CD14-positive monocyte (primary cell): ENCODE data around the gene ADAMTSL2. TPM values are rescaled to one million over a fixed set of nuclear protein-coding genes. Genes with fewer than 3 reads are reported as not detected.

ENCODE experiments used
- DNase-seq, 3 donors: peaks; one replicate each; pipeline ENCODE4 v3.0.0-alpha.2; 2011 to 2022
- H2AFZ ChIP-seq: 2 replicates; pipeline ENCODE4 v1.6.0; 2012; ENCODE audit warnings: mild to moderate bottlenecking, low read depth, low read length, inconsistent platforms; ENCODE audit not compliant: insufficient read depth, poor library complexity, severe bottlenecking
- H3K27ac ChIP-seq, 2 donors: 1 replicate in 1 of 2; 2 replicates in 1 of 2; pipeline ENCODE4 v1.5.1; 2012 to 2013; ENCODE audit warnings: low read length in 2 of 2, control low read depth in 1 of 2, inconsistent platforms in 1 of 2, low read depth in 1 of 2, mild to moderate bottlenecking in 1 of 2
- H3K27me3 ChIP-seq, 2 donors: one replicate each; pipeline versions ENCODE4 v1.6.0 to v1.6.1; 2011 to 2013; ENCODE audit warnings: low read length in 2 of 2; ENCODE audit not compliant: control insufficient read depth in 2 of 2, insufficient read depth in 2 of 2
- H3K36me3 ChIP-seq, 2 donors: replicated peaks in 1 of 2; 1 replicate in 1 of 2; 2 replicates in 1 of 2; pipeline versions ENCODE4 v1.5.1 to v1.6.1; 2012 to 2013; ENCODE audit warnings: low read length in 2 of 2, control low read depth in 1 of 2, inconsistent platforms in 1 of 2, mild to moderate bottlenecking in 1 of 2; ENCODE audit not compliant: insufficient read depth in 2 of 2, control insufficient read depth in 1 of 2
- H3K4me1 ChIP-seq, 2 donors: 1 replicate in 1 of 2; 2 replicates in 1 of 2; pipeline versions ENCODE4 v1.5.1 to v1.6.1; 2012 to 2013; ENCODE audit warnings: low read length in 2 of 2, control low read depth in 1 of 2, inconsistent platforms in 1 of 2, mild to moderate bottlenecking in 1 of 2, moderate library complexity in 1 of 2; ENCODE audit not compliant: insufficient read depth in 2 of 2, control insufficient read depth in 1 of 2
- H3K4me2 ChIP-seq: replicated peaks from 2 replicates; pipeline ENCODE3; 2012; ENCODE audit warnings: low read length, moderate library complexity, mild to moderate bottlenecking; ENCODE audit not compliant: poor library complexity, severe bottlenecking; ENCODE audit errors: extremely low read depth
- H3K4me3 ChIP-seq, 3 experiments: fragments of 200-600 bp in 1 of 3; sonication (generic) in 1 of 3; replicated peaks in 1 of 3; 1 replicate in 2 of 3; 2 replicates in 1 of 3; pipeline ENCODE4 v1.5.1; 2011 to 2013; ENCODE audit warnings: low read length in 3 of 3, mild to moderate bottlenecking in 3 of 3, control low read depth in 2 of 3, low read depth in 2 of 3, inconsistent platforms in 1 of 3, moderate library complexity in 1 of 3
- H3K79me2 ChIP-seq: 2 replicates; pipeline ENCODE4 v1.6.0; 2012; ENCODE audit warnings: mild to moderate bottlenecking, control low read depth, inconsistent platforms, low read length, moderate library complexity; ENCODE audit not compliant: insufficient read depth
- H3K9ac ChIP-seq: 2 replicates; pipeline ENCODE4 v1.6.0; 2017; ENCODE audit warnings: low read length, mild to moderate bottlenecking; ENCODE audit not compliant: insufficient read depth, poor library complexity, severe bottlenecking
- H3K9me3 ChIP-seq, 2 donors: replicated peaks in 1 of 2; 1 replicate in 1 of 2; 2 replicates in 1 of 2; pipeline versions ENCODE4 v1.5.1 to v1.6.1; 2012 to 2013; ENCODE audit warnings: low read length in 2 of 2, control low read depth in 1 of 2; ENCODE audit not compliant: control insufficient read depth in 1 of 2, insufficient read depth in 1 of 2
- H4K20me1 ChIP-seq: 2 replicates; pipeline ENCODE4 v1.6.0; 2012; ENCODE audit warnings: mild to moderate bottlenecking, low read length, control low read depth, moderate library complexity; ENCODE audit not compliant: insufficient read depth
- H3K27ac Mint-ChIP-seq, 7 donors: one replicate each; pipeline ENCODE4 v1.8.0; 2020; ENCODE audit warnings: mild to moderate bottlenecking in 7 of 7, mixed read lengths in 7 of 7, moderate library complexity in 6 of 7, inconsistent platforms in 2 of 7
- H3K27me3 Mint-ChIP-seq, 3 donors: one replicate each; pipeline ENCODE4 v1.8.0; 2021 to 2022; ENCODE audit warnings: low read depth in 3 of 3, mild to moderate bottlenecking in 3 of 3, mixed read lengths in 3 of 3, moderate library complexity in 3 of 3, inconsistent platforms in 1 of 3
- H3K36me3 Mint-ChIP-seq, 2 donors: one replicate each; pipeline ENCODE4 v1.8.0; 2020; ENCODE audit warnings: mixed read lengths in 2 of 2, inconsistent platforms in 1 of 2, mild to moderate bottlenecking in 1 of 2
- H3K4me1 Mint-ChIP-seq: one replicate; pipeline ENCODE4 v1.8.0; 2020; ENCODE audit warnings: mild to moderate bottlenecking, mixed read lengths
- H3K4me3 Mint-ChIP-seq, 2 donors: one replicate each; pipeline ENCODE4 v1.8.0; 2020; ENCODE audit warnings: mild to moderate bottlenecking in 2 of 2, mixed read lengths in 2 of 2, moderate library complexity in 1 of 2
- H3K9me3 Mint-ChIP-seq, 7 donors: one replicate each; pipeline ENCODE4 v1.8.0; 2020 to 2022; ENCODE audit warnings: mixed read lengths in 7 of 7, mild to moderate bottlenecking in 6 of 7, moderate library complexity in 6 of 7, inconsistent platforms in 2 of 7
- CTCF ChIP-seq: fragments of 200-600 bp; IDR thresholded peaks from one replicate; pipeline ENCODE4 v1.8.0; 2022; ENCODE audit warnings: antibody characterized with exemption, mild to moderate bottlenecking
- WGBS: methylation state at CpG from one replicate; pipeline ENCODE4 v1.1.5; 2013; ENCODE audit warnings: missing lambda C conversion rate; ENCODE audit not compliant: insufficient coverage; 5-methylcytosine and 5-hydroxymethylcytosine counted together
- intact Hi-C, 2 donors: fragments of 100-400 bp; cut with micrococcal nuclease; formaldehyde crosslinking; loops; one replicate each; pipeline versions ENCODE4 v1.15.0 to v1.15.1; 2023
- polyA plus RNA-seq, 3 donors: library from polyadenylated mRNA; depleted of rRNA in 1 of 3; unstranded in 2 of 3; stranded (reverse) in 1 of 3; fragments of 300-500 nt in 2 of 3; fragments of >200 nt in 1 of 3; fragmentation: Illumina TruSeq in 2 of 3; gene quantifications; 1 replicate in 2 of 3; 2 replicates in 1 of 3; pipeline ENCODE4 v1.2.3, GENCODE V29; 2012 to 2021

The ADAMTSL2 gene
- polyA plus RNA-seq, 3 donors: 0.08 TPM; not detected in 2

- DNase-seq: no peak
- Histone ChIP-seq H3K79me2 (no peaks in the 10 kb centered on the region), H3K27ac (no peak overlapping the region), H4K20me1 (no peaks in the 10 kb centered on the region), H3K36me3 (no peaks in the 10 kb centered on the region), H3K9ac (no peak overlapping the region), H3K9me3 (no peaks in the 10 kb centered on the region), H2AFZ (no peak overlapping the region), H3K4me2 (no peak overlapping the region), H3K27me3 (no peaks in the 10 kb centered on the region), H3K4me3 (no peak overlapping the region), H3K4me1 (no peaks in the 10 kb centered on the region)
- intact Hi-C loops: no loop called here
- Mint-ChIP-seq H3K27ac (no peak overlapping the region), H3K27me3 (peaks cover 0 to 3% (median 0%) of the 10 kb centered on the region in 3 donors), H3K4me1 (no peaks in the 10 kb centered on the region), H3K36me3 (no peaks in the 10 kb centered on the region), H3K4me3 (no peak overlapping the region), H3K9me3 (no peaks in the 10 kb centered on the region)
- 94% methylated on average over 10 of the region's 10 CpGs for WGBS
- no peak for TF ChIP-seq CTCF
Observed at GRCh38 chr9:133515240-133515610, 19.3 kb upstream of the ADAMTSL2 start.

GRCh38 chr9:133515615-133516255 is 18.8 kb upstream of the ADAMTSL2 start:
- H3K4me3 ChIP-seq: no peak overlapping the region
- H3K4me3 Mint-ChIP-seq: no peak overlapping the region
- H2AFZ ChIP-seq: no peak overlapping the region
- H3K4me2 ChIP-seq: no peak overlapping the region
- no peak overlapping the region for H3K27ac ChIP-seq
- no peak overlapping the region for H3K9ac ChIP-seq
- peaks cover 0 to 1% (median 0%) of the 10 kb centered on the region in 3 donors for H3K27me3 Mint-ChIP-seq
- no peaks in the 10 kb centered on the region for H4K20me1 ChIP-seq
- no peaks in the 10 kb centered on the region for H3K27me3 ChIP-seq
- H3K9me3 Mint-ChIP-seq: no peaks in the 10 kb centered on the region
- intact Hi-C loops: no loop called here
- no peaks in the 10 kb centered on the region for H3K36me3 ChIP-seq
- no peak for TF ChIP-seq CTCF
- WGBS: 91% methylated on average over 16 of the region's 17 CpGs
- no peak overlapping the region for H3K27ac Mint-ChIP-seq
- no peaks in the 10 kb centered on the region for H3K4me1 ChIP-seq
- H3K79me2 ChIP-seq: no peaks in the 10 kb centered on the region
- no peaks in the 10 kb centered on the region for H3K36me3 Mint-ChIP-seq
- no peak for DNase-seq
- no peaks in the 10 kb centered on the region for H3K9me3 ChIP-seq
- H3K4me1 Mint-ChIP-seq: no peaks in the 10 kb centered on the region
